Caco-2 (cell line): ENCODE results near the gene CHST12. TPM values are rescaled to one million over a fixed set of nuclear protein-coding genes. Genes with fewer than 3 reads are reported as not detected.

ENCODE experiments used
- BruUV-seq: library from RNA; stranded (reverse); fragments of 400-500 nt; replicated peaks from 2 replicates; lab custom pipeline; 2021; lab: Mats Ljungman, UMichigan
- CTCF ChIA-PET: fragments of 300-600 bp; sonication (Branson Sonifier 250); formaldehyde crosslinking; loops from one replicate; lab custom pipeline; 2022; ENCODE audit warnings: antibody characterized with exemption; lab: Charles Lee
- POLR2A ChIA-PET: fragments of 300-600 bp; sonication (Branson Sonifier 250); formaldehyde crosslinking; loops from one replicate; lab custom pipeline; 2022; ENCODE audit warnings: antibody characterized with exemption; lab: Charles Lee
- DNase-seq, 2 experiments: peaks; one replicate each; pipeline versions ENCODE4 v3.0.0 to v3.0.0-alpha.2; 2020 to 2022
- H3K27me3 ChIP-seq: replicated peaks from 2 replicates; pipeline ENCODE4 v1.6.0; 2011; ENCODE audit warnings: low read length; ENCODE audit not compliant: control insufficient read depth, insufficient read depth
- H3K36me3 ChIP-seq: 2 replicates; pipeline ENCODE4 v1.5.1; 2011; ENCODE audit warnings: low read length; ENCODE audit not compliant: control insufficient read depth, insufficient read depth
- H3K4me1 ChIP-seq: fragments of 250-450 bp; sonication (Bioruptor Pico); 2 replicates; pipeline ENCODE4 v1.5.1; 2020; ENCODE audit warnings: mild to moderate bottlenecking
- H3K4me3 ChIP-seq: 2 replicates; pipeline ENCODE4 v1.5.1; 2011; ENCODE audit warnings: low read depth, mild to moderate bottlenecking, control low read depth, low read length
- H3K9me3 ChIP-seq: fragments of 250-450 bp; sonication (Bioruptor Pico); 2 replicates; pipeline ENCODE4 v1.5.1; 2020; ENCODE audit warnings: mild to moderate bottlenecking, moderate library complexity
- H3K27ac Mint-ChIP-seq: one replicate; pipeline ENCODE4 v1.8.0; 2022; ENCODE audit warnings: mixed read lengths; ENCODE audit not compliant: unreplicated experiment
- H3K27me3 Mint-ChIP-seq: one replicate; pipeline ENCODE4 v1.8.0; 2022; ENCODE audit warnings: mixed read lengths; ENCODE audit not compliant: insufficient read depth, unreplicated experiment
- H3K36me3 Mint-ChIP-seq: one replicate; pipeline ENCODE4 v1.8.0; 2022; ENCODE audit warnings: mild to moderate bottlenecking, mixed read lengths; ENCODE audit not compliant: insufficient read depth, unreplicated experiment
- H3K4me1 Mint-ChIP-seq: one replicate; pipeline ENCODE4 v1.8.0; 2022; ENCODE audit warnings: low read depth, mixed read lengths; ENCODE audit not compliant: unreplicated experiment
- H3K4me3 Mint-ChIP-seq: one replicate; pipeline ENCODE4 v1.8.0; 2022; ENCODE audit warnings: mild to moderate bottlenecking, moderate library complexity, mixed read lengths; ENCODE audit not compliant: unreplicated experiment
- H3K9me3 Mint-ChIP-seq: one replicate; pipeline ENCODE4 v1.8.0; 2022; ENCODE audit warnings: mixed read lengths; ENCODE audit not compliant: unreplicated experiment
- intact Hi-C: fragments of 100-400 bp; cut with micrococcal nuclease; formaldehyde crosslinking; loops from one replicate; pipeline ENCODE4 v1.10.0; 2022; ENCODE audit not compliant: unreplicated experiment
- total RNA-seq: library from RNA; stranded (reverse); gene quantifications from 2 replicates; pipeline ENCODE4 v1.2.3, GENCODE V29; 2022
- TF ChIP-seq, protein P1 (sequence below), 2 experiments: fragments of 200-600 bp in 1 of 2; IDR thresholded peaks; 1 replicate in 1 of 2; 2 replicates in 1 of 2; pipeline versions ENCODE4 v1.5.1 to v1.8.0; 2011 to 2022; ENCODE audit warnings: antibody characterized with exemption in 1 of 2, control low read depth in 1 of 2, inconsistent platforms in 1 of 2, low read depth in 1 of 2, low read length in 1 of 2, mild to moderate bottlenecking in 1 of 2, moderate library complexity in 1 of 2; ENCODE audit not compliant: insufficient read depth in 1 of 2, severe bottlenecking in 1 of 2, unreplicated experiment in 1 of 2

CHST12 gene
- total RNA-seq, 1 experiment from 2014 or later = 28.0 TPM

GRCh38 chr7:2481195-2481594 lies 77.8 kb downstream of the CHST12 start:
- Histone ChIP-seq H3K4me3 (no peak overlapping the region), H3K27me3 (no peaks in the 10 kb centered on the region), H3K4me1 (no peaks in the 10 kb centered on the region), H3K36me3 (no peaks in the 10 kb centered on the region), H3K9me3 (0 out of 2 replicates have a peak, but pooled peaks cover 5% of the 10 kb centered on the region)
- TF ChIP-seq, protein P1, sequence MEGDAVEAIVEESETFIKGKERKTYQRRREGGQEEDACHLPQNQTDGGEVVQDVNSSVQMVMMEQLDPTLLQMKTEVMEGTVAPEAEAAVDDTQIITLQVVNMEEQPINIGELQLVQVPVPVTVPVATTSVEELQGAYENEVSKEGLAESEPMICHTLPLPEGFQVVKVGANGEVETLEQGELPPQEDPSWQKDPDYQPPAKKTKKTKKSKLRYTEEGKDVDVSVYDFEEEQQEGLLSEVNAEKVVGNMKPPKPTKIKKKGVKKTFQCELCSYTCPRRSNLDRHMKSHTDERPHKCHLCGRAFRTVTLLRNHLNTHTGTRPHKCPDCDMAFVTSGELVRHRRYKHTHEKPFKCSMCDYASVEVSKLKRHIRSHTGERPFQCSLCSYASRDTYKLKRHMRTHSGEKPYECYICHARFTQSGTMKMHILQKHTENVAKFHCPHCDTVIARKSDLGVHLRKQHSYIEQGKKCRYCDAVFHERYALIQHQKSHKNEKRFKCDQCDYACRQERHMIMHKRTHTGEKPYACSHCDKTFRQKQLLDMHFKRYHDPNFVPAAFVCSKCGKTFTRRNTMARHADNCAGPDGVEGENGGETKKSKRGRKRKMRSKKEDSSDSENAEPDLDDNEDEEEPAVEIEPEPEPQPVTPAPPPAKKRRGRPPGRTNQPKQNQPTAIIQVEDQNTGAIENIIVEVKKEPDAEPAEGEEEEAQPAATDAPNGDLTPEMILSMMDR (IDR thresholded peaks at IDR 0.05; ENCODE audit: insufficient read depth in 1 of 2, low read depth in 1 of 2, low read length in 1 of 2, severe bottlenecking in 1 of 2, unreplicated experiment in 1 of 2) = no peak
- Mint-ChIP-seq H3K4me3 (no peak overlapping the region), H3K27me3 (no peaks in the 10 kb centered on the region), H3K4me1 (no peaks in the 10 kb centered on the region), H3K36me3 (peaks cover 6% of the 10 kb centered on the region), H3K27ac (no peak overlapping the region), H3K9me3 (no peaks in the 10 kb centered on the region)
- CTCF ChIA-PET = interaction anchor here (2.3 kb wide), 1 partner anchor 13 kb away, joined by 6 read pairs; no protein-coding TSS in a partner anchor
- no TSS peak for BruUV-seq
- POLR2A ChIA-PET = no interaction called here
- no peak for DNase-seq
- intact Hi-C loops = no loop called here

DNA sequence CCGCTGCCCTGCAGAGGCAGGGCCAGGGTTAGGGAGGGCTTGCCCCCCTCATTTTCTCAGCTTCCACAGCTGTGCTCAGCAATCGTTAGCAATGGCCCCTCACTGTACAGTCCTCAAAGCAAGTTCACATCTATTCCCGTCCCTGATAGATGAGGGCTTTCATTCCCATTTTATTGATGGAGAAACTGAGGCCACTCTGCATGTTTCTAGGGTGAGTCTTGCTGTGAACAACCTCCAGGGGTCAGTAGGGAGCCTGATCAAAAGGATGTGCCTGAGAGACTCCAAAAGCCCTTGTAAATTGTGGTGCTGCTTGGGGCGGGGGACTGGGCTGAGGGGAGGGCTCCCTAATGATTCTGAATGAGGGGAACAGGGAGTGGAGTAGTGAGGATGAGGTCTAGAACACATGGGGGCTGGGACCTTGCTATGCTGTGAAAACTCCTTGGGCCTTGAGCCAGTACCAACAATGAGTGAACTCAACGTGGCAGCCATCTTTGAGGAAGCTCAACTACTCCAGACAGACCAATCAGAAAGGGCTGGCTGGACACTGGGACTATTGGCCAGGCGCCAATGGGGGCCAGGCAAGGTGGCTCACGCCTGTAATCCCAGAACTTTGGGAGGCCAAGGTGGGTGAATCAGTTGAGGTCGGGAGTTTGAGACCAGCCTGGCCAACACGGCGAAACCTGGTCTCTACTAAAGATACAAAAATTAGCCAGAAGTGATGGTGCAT lies 79.5 kb downstream of the CHST12 start:
- DNase-seq = no peak
- H3K27me3 ChIP-seq = no peaks in the 10 kb centered on the region
- CTCF ChIA-PET = interaction anchor here (1.2 kb wide), 1 partner anchor 14 kb away, joined by 4 read pairs; no protein-coding TSS in a partner anchor
- H3K4me3 ChIP-seq = no peak overlapping the region
- intact Hi-C loops = no loop called here
- H3K36me3 ChIP-seq = no peaks in the 10 kb centered on the region
- H3K27me3 Mint-ChIP-seq = no peaks in the 10 kb centered on the region
- H3K4me1 ChIP-seq = no peaks in the 10 kb centered on the region
- H3K9me3 Mint-ChIP-seq = no peaks in the 10 kb centered on the region
- 0 out of 2 replicates have a peak, but pooled peaks cover 5% of the 10 kb centered on the region for H3K9me3 ChIP-seq
- POLR2A ChIA-PET = no interaction called here
- no TSS peak for BruUV-seq
- peaks cover 6% of the 10 kb centered on the region for H3K36me3 Mint-ChIP-seq
- no peak overlapping the region for H3K27ac Mint-ChIP-seq
- no peak overlapping the region for H3K4me3 Mint-ChIP-seq
- H3K4me1 Mint-ChIP-seq = no peaks in the 10 kb centered on the region
- TF ChIP-seq, protein P1 (IDR thresholded peaks at IDR 0.05; ENCODE audit: insufficient read depth in 1 of 2, low read depth in 1 of 2, low read length in 1 of 2, severe bottlenecking in 1 of 2, unreplicated experiment in 1 of 2) = no peak

DNA sequence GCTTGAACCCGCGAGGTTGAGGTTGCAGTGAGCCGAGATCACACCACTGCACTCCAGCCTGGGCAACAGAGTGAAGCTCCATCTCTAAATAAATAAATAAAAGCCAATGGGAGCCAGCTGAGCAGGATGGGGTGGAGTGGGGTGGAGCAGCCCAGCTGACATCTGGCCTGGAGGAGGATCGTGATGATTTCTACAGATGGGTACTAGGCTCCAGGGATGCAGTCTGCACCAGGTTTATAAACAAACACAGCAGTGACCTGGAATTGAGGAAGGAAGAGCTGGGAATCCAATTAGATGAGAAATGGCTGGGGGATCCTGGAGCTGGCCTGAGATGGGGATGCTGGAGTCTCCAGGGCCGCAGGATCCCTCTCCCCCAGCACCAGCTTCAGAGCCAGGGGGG lies 80.1 kb downstream of the CHST12 start:
- Histone ChIP-seq H3K4me3 (no peak overlapping the region), H3K9me3 (0 out of 2 replicates have a peak, but pooled peaks cover 5% of the 10 kb centered on the region), H3K36me3 (no peaks in the 10 kb centered on the region), H3K4me1 (no peaks in the 10 kb centered on the region), H3K27me3 (no peaks in the 10 kb centered on the region)
- Mint-ChIP-seq H3K9me3 (no peaks in the 10 kb centered on the region), H3K4me3 (no peak overlapping the region), H3K4me1 (no peaks in the 10 kb centered on the region), H3K27me3 (no peaks in the 10 kb centered on the region), H3K27ac (no peak overlapping the region), H3K36me3 (peaks cover 6% of the 10 kb centered on the region)
- ChIA-PET CTCF (interaction anchor here (1.2 kb wide), 1 partner anchor 15 kb away, joined by 4 read pairs; no protein-coding TSS in a partner anchor), POLR2A (no interaction called here)
- DNase-seq = no peak
- no TSS peak for BruUV-seq
- intact Hi-C loops = no loop called here
- TF ChIP-seq, protein P1 (IDR thresholded peaks at IDR 0.05; ENCODE audit: insufficient read depth in 1 of 2, low read depth in 1 of 2, low read length in 1 of 2, severe bottlenecking in 1 of 2, unreplicated experiment in 1 of 2) = no peak
